ENCODE data around the gene RCN2.
"Not testable (repeated sequence)": the region's sequence is repeated elsewhere in the genome, so short reads cannot be mapped to it uniquely, and the experiment has no call there.

The RCN2 gene

GRCh38 chr15:76932135-76932966, 802 bp downstream of the RCN2 start:
- no peak for DNase-seq

- DNase-seq: no peak
Measured at GRCh38 chr15:76935620-76936019, 4.1 kb downstream of the RCN2 start.

- no peak for DNase-seq
Measured at GRCh38 chr15:76936671-76937070, 5.1 kb downstream of the RCN2 start.

- no peak for DNase-seq
Measured at GRCh38 chr15:76938752-76939151, 7.2 kb downstream of the RCN2 start.

GRCh38 chr15:76939715-76940114, 8.2 kb downstream of the RCN2 start:
- DNase-seq: no peak

GRCh38 chr15:76941636-76942035, 10.1 kb downstream of the RCN2 start:
- DNase-seq: no peak

GRCh38 chr15:76942331-76942730, 10.8 kb downstream of the RCN2 start:
- no peak for DNase-seq

GRCh38 chr15:76945494-76946093, 14.0 kb downstream of the RCN2 start:
- no peak for DNase-seq

- DNase-seq: no peak
Measured at GRCh38 chr15:76947454-76947853, 15.9 kb downstream of the RCN2 start.

GRCh38 chr15:76951220-76951619, 19.7 kb downstream of the RCN2 start:
- no peak for DNase-seq

- no peak for DNase-seq
Measured at GRCh38 chr15:76953913-76954312, 22.4 kb downstream of the RCN2 start.

GRCh38 chr15:76954744-76955143, 23.2 kb downstream of the RCN2 start:
- no peak for DNase-seq

GRCh38 chr15:76961268-76962011, 29.9 kb downstream of the RCN2 start:
- DNase-seq: no peak

- DNase-seq: no peak
Measured at GRCh38 chr15:76962337-76963013, 30.9 kb downstream of the RCN2 start.

GRCh38 chr15:76963596-76963995, 32.0 kb downstream of the RCN2 start:
- DNase-seq: no peak

- DNase-seq: no peak
Measured at GRCh38 chr15:76964157-76964556, 32.6 kb downstream of the RCN2 start.

GRCh38 chr15:76966051-76966450, 34.5 kb downstream of the RCN2 start:
- not testable (repeated sequence) for DNase-seq

GRCh38 chr15:76967067-76967466, 35.5 kb downstream of the RCN2 start:
- DNase-seq: no peak

- DNase-seq: no peak
Measured at GRCh38 chr15:76968306-76968705, 36.8 kb downstream of the RCN2 start.

- DNase-seq: no peak
Measured at GRCh38 chr15:76972389-76973361, 41.1 kb downstream of the RCN2 start.

- DNase-seq: no peak
Measured at GRCh38 chr15:76973362-76973743, 41.8 kb downstream of the RCN2 start.

- DNase-seq: no peak
Measured at GRCh38 chr15:76973906-76974305, 42.4 kb downstream of the RCN2 start.

Measured in DMS153 (cell line).